ENCODE data around the gene RGS11.

RGS11 gene

DNA sequence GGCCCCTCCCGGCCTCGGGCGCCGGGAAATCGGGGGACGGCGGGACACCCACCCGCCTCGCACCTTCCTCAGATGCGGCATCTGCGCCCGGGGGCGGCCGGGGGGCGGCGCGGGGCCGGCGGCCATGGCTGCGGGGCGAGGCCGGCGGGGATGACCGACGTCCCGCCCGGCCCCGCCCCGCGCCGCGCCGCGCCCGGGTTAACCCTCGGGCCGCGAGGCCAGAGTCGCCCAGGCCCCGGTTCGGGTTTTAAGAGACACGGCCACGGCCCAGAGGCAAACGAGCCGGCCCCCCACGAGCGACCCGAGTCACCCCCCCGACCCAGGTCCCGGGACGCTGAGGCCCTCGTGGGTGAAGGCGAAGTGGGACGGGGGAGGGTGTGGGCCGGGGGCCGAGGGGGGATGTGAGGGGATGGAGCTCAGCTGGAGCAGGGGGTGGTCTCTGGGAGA is at the start of gene RGS11:
RGS11 (minus strand) TSS at position 159 of the 447 bp plus-strand sequence; CDS start at position 126, 33 bp downstream.
- DNase-seq (ENCODE audit: low spot score) = no peak

GRCh38 chr16:324451-325334 is 48.9 kb upstream of the RGS11 start:
- DNase-seq (ENCODE audit: low spot score) = no peak

GRCh38 chr16:324201-324450 is 48.4 kb upstream of the RGS11 start:
- DNase-seq (ENCODE audit: low spot score) = no peak

- no peak for DNase-seq (ENCODE audit: low spot score)
Measured at GRCh38 chr16:322476-323143, 46.9 kb upstream of the RGS11 start.

- no peak for DNase-seq (ENCODE audit: low spot score)
Measured at GRCh38 chr16:321532-321931, 45.8 kb upstream of the RGS11 start.

DNA sequence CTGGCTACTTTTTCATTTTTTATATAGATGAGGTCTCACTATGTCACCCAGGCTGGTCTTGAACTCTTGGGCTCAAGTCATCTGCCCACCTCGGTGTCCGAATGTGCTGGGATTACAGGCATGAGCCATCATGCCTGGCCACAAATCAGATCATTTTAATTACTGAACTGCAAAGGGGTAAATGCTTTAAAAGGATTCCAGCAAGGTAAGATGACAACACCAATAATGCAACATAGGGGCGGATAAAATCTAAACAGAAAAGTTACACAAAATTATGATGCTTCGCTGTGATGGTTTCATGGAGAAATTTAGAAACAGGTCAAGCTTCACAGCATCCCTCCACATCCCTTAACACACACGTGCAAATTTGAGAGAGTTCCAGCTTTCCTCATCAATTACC is 44.5 kb upstream of the RGS11 start:
- no peak for DNase-seq (ENCODE audit: low spot score)

GRCh38 chr16:318628-319027 is 42.9 kb upstream of the RGS11 start:
- no peak for DNase-seq (ENCODE audit: low spot score)

DNA sequence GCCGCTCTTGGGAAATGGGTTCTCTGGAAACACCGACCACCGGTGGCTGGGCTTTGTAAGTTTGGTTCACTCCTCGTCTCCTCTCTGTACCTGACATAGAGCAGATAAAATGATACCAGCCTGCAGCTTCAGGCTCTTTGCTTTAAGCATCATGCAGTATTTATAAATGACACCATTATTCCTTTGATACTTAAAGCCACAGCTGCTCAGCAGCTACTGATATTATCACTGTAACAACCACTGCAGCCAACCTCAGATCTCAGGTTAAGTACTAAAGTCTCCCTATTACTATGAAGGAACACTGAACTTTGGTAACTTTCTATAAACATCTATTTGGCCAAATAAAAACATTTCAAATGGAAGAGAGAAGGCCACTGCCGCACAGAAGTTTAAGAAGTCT is 41.8 kb upstream of the RGS11 start:
- DNase-seq (ENCODE audit: low spot score) = no peak

DNA sequence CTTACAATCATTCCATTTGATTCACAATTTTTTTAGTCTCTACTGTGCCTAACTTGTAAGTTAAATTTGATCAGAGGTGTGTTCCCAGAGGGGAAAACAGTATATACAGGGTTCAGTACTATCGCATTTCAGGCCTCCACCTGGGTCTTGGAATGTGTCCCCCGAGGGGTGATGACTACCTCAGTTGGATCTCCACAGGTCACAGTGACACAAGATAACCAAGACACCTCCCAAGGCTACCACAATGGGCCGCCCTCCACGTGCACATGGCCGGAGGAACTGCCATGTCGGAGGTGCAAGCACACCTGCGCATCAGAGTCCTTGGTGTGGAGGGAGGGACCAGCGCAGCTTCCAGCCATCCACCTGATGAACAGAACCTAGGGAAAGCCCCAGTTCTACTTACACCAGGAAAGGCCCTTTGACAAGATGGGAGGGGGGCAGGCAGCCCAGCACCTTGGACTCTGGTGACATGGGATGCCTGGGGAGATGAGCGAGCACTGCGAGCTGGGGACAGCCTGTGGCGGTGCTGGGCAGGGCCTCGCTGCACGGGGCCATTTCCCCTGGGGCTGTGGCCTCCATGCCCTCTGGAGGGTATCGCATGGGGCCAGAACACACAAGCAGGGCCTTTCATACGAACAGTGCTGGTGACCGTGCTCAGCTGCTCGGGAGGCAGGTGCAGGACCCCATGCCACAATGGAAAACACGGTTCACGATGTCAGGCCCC is 41.2 kb upstream of the RGS11 start:
- DNase-seq (ENCODE audit: low spot score) = no peak

DNA sequence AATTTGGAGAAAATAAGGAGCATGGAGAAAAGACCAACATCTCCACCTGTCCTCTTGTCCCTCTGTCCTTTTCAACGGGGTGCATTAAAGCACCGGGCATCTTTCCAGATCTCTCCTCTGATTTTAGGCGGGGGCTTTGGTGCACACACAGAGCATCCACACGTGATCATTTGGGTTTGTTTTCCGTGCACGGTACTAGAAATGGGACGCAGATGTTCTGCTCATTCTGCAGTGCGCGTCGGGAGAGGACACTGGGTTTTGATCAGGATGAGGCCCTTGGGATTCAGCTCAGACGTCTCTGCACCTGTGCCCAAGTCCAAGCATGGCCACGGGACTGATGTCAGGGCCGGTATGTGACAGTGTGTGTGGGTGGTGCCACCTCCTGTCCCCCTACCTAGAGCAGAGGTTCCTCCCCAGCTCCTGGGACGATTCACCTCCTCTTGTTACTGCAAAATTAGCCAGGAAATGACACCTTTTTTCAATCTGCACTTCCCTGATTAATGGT is 39.1 kb upstream of the RGS11 start:
- no peak for DNase-seq (ENCODE audit: low spot score)

DNA sequence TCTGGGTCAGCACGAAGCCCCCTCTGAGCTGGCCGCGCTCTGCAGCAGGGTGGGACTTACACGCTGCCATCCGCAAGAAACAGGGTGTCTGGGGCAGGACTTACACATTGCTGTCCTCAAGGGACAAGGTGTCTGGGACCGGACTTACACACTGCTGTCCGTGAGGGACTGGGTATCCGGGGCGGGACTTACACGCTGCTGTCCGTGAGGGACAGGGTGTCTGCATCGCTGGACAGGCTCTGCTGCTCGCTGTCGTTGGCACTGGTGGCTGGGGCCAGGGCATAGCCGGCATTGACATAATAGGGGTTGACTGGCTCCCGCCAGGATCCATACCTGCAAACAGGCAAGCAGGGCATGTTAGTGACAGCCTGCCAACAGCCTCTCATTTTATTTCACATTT is 38.6 kb upstream of the RGS11 start:
- DNase-seq (ENCODE audit: low spot score) = no peak

DNA sequence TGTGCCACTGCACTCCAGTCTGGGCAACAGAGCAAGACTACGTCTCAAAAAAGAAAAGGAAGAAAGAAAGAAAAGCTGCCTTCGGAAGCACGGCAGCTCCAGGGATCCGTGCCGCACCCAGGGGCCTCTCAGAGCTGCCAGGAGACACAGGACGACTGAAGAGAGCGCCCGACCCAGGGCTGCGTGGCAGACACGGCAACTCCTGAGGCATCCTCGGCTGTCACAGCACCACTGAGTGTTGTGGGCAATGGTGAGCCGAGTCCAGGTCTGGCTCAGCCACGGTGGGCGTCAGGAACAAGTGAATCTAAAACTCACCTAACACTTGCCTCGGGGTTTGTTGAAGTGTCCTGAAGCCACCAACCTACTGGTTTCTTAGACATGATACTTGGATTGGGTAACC is 36.0 kb upstream of the RGS11 start:
- no peak for DNase-seq (ENCODE audit: low spot score)

GRCh38 chr16:309476-309875 is 33.7 kb upstream of the RGS11 start:
- no peak for DNase-seq (ENCODE audit: low spot score)

DNA sequence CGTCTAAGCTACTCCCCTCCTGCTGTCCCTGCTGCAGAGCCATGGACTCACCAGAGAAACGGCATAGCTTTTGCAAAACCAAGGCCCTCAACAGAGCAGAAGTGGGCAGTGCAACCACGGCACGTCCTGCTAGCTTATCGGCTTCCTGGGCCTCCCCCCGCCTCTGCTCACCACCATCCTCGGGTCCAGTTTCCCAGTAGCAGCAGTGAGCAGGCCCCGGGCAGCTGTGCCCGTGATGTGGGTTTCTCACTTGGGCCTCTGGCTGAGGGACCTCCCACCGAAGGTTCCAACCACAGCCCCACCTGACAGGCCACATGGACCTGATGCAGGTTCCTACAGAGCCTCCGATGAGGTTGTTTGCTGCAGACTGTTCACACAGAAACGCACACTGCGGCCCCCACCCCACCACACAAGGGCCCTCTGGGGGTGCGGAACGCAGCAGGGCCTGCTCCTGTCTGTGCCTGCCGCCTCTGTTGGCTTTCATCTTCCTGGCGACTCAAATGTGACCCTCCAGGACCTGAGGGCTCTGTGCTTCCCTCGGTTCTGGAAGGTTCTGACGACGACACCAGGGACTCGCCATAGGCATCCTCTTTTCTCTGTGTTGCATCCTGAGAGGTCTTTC is 32.1 kb upstream of the RGS11 start:
- DNase-seq (ENCODE audit: low spot score) = no peak

GRCh38 chr16:306911-307370 is 31.2 kb upstream of the RGS11 start:
- DNase-seq (ENCODE audit: low spot score) = no peak

GRCh38 chr16:305916-306626 is 30.3 kb upstream of the RGS11 start:
- DNase-seq (ENCODE audit: low spot score) = no peak

DNA sequence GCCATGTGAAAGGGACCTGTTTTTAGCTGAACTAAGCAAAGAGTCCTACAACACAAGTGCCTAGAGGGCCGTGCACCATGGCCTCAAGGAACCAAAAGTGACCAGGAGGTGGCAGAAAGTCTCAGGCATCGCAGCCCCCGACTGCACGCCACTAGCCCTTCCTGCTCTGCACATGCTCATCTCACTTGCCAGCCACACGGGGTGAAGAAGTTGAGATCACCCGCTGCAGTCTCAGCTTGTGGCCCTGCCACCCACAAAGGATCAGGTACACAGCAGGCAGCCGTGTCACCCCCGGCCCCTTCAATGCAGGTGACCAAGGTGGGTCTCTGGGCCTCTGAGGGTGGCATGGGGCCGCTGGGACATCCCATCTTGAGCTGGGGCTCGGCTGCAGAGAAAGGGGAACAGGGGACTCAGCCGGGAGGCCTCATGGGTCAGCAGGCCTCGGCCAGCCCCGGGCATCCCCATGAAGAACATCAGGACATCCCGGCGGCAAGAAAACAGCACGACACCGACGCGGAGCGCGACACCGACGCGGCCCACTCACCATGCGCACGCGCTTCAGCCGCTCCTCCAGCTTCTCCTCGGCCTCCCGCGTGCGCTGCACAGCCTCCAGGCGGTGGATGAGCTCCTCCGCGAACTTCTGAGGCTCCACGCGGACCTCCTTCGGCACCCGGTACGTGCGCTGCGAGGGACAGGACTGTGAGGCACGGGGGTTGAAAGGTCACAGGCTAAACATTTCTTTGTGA is 28.2 kb upstream of the RGS11 start:
- no peak for DNase-seq (ENCODE audit: low spot score)

DNA sequence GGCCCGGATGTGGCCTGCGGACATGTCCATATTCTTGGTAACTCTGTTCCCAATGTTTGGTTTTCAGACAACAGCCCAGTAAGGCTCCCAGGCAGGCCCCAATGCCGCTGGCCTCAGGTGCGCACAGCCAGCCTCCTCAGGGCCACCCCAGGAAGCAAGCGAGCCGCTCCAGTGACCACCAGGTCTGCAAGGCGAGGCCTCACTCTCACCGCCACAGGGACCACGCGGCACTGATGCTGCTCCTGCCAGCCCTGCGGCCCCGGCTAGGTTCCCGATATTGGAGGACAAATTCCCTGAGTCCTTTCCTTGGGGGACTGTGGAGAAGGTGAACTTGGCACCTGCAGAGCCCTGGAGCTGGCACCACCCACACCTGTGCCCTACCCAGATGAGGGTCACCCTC is 26.2 kb upstream of the RGS11 start:
- DNase-seq (ENCODE audit: low spot score) = no peak

- no peak for DNase-seq (ENCODE audit: low spot score)
Measured at GRCh38 chr16:301235-301634, 25.5 kb upstream of the RGS11 start.

- DNase-seq (ENCODE audit: low spot score) = no peak
Measured at GRCh38 chr16:297832-298231, 22.1 kb upstream of the RGS11 start.

All from COLO829 (cell line).